GM18526 (cell line): ENCODE data around the gene TBX2.

Source experiments
- POLR2A ChIP-seq: IDR thresholded peaks from 3 replicates; pipeline ENCODE4 v1.6.1; 2011; ENCODE audit not compliant: insufficient read length; ENCODE audit errors: extremely low read depth

Gene TBX2

DNA sequence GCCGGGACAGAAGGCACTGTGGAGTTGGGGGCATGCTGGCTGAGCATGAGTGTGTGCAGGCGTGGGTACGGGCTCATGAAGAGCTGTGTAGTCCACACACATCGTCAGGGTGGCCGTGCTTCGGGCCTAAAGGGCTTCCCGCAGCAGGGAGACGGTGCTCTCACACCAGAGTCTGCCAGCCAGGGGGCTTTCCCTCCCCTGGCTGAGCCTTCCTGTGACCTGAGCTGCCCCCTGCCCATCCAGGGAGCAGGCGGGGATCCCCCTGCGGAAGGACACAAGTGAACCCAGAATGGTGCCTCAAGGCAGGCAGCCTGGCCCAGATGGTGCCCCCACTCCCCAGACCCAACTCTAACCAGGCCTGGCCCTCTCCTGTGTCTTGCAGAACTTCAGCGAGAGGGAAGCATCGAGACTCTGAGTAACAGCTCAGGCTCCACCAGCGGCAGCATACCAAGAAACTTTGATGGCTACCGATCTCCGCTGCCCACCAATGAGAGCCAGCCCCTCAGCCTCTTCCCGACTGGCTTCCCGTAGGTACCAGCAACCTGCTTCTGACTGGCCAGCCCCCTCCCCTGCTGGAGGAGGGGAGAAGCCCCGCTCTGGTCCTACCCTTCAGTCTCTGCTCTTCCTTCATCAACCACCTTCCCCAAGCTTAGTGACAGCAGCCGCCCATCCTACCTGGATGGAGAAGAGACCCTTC lies 7.9 kb upstream of the TBX2 start:
- no peak for TF ChIP-seq POLR2A

DNA sequence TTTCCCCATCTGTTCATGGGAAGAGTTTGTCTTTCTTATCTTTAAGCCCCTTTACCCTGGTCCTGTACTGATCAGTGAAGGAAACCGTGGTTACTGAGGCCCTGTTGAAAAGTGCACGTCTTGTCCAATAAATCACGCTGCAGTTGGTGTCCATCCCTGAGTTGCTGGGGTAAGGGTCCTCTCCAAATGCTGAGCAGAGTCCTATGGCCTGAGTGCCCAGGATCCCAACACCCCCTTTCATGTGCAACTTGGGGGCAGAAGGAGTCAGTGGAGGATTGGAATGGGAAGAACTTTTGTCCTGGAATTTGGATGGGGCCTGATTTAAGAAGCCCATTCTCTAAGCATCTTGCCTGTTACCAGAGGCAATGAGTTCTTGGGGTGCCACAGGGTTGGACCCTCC lies 7.0 kb upstream of the TBX2 start:
- no peak for TF ChIP-seq POLR2A

DNA sequence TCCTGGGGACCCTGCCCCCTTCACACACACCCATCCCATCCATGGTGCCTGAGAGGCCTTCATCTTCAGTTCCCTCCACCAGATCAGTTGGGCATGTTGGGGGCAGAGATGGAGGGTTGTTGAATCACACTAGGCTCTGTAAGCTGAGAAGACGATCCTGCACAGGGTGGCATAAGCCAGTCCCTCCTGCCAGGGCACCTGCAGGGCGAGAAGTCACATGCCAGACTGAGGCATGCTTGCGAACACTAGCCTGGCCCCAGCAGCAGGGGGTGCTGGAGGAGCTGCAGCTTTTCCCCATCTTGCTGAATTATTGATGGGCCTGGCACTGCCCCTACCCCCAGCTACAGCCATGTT lies 6.1 kb upstream of the TBX2 start:
- no peak for TF ChIP-seq POLR2A

DNA sequence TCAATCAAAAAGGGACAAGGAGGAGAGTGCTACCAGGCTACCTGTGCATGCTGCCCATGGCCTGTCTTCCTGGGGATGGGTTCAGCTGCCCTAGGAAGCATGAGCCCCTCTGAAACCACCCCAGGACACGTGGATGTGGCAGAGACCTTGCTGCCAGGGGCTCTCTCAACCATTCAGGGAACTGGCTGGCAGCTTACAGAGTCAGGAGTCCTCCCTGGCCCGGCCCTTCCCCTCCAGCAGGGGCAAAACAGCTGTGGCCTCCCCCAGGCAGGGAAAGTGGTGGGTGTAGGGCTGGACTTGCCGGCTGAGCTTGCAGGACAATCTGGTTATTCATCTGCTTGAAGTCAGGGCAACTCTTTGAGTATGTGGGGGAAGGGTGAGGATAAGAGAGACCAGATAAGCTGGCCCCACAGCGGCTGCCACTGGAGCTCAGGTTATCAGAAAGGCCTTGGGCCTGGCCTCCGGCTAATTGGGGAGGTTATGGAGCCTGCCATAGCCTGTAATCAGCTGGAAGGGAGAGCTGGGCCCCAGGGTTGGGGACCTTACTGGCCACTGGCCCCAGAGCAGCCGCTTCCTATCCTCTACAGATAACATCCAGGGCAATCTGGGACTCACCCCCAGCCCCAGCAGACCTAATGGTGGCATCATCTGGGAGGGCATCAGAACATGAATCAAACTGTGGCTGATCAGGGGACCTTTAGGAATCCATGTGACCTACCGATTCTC lies 5.6 kb upstream of the TBX2 start:
- no peak for TF ChIP-seq POLR2A

DNA sequence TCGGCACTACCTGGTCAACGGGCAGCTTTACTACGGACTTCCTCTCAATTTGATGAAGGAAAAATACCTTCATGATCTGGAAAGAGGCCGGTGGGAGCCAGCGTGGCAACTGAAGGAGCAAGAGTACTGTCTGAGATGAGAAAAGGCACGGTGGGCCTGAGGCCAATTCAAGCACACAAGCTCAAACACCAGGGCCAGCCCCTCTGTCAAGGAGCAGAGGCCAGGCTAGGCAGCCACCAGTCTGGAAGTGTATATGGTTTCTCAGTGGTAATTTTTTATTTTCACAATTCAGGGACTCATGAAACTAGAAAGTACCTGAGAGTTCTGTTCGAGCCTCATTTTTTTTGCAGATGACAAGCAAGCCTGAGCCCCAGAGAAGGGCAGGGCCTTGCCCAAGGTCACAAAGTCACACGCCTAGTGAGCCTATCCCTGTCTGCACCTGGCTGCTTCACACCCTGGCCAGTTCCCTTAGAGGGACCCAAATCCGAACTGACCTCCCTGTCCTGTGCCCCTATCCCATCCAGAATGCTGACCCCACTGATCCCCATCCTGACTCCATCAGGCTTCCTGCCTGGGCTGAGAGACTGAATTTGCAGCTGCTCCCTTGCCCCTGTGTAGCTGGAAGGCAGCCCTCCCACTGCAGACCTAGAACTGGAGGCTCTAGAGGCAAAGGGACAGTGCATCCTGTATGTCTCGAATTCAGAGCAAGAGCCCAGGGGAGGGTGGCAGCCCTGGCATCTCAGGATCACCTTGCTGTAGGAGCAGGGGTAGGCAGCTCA lies 4.8 kb upstream of the TBX2 start:
- no peak for TF ChIP-seq POLR2A

DNA sequence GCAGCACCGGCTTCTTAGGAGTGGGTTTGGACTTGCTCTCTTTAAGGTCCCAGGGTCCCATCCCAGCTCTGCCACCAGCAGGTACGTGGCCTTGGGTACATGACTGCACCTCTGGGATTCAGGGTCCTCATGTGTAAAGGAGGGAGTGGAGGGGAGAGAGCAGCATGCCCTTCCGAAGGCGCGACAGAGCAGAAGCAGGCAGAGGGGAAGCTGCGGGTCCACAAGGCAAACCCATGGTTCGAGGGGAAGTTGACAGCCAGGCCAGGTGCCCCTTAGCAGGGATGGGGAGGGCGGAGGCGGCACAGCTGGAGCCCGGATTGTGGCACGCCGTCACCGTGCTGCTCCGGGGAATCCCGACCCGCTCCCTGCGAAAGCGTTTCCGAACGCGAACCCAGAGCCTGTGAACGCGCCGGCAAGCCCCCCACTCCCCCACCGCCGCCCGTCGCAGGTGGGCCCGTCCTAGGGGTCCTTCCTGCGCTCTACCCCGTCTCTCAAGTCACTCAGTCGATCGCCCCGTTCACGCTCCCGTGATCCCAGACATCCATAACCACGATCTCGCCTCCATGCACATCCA lies 4.1 kb upstream of the TBX2 start:
- TF ChIP-seq POLR2A = no peak

DNA sequence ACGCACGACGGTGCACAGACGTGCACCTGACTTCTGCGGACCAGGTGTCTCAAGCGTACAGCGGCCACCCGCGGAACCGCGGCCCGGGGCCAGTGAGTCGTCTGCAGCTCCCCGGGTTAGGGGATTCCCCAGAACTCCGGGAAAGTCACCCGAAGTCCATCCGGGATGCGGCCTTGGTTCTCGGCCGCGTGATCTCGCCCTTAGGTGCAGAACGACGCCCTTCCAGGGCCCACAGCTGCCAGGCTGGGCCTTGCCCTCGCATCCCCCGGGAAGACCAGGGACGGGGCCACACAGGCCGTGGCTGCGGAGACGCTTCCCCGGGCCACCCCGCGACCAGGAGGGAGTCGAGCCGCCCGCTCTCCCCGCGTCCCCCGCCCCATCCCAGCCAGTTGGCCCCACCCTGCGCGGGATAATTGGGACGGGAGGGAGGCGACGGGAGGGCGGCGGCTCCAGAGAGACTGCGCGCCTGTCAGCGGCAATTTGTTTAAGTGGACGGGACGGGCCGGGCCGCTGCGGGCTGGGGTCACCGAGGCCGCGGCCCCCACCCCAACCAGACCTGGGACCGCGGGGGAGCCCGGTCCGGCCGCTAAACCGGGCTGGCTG lies 3.6 kb upstream of the TBX2 start:
- TF ChIP-seq POLR2A = no peak

DNA sequence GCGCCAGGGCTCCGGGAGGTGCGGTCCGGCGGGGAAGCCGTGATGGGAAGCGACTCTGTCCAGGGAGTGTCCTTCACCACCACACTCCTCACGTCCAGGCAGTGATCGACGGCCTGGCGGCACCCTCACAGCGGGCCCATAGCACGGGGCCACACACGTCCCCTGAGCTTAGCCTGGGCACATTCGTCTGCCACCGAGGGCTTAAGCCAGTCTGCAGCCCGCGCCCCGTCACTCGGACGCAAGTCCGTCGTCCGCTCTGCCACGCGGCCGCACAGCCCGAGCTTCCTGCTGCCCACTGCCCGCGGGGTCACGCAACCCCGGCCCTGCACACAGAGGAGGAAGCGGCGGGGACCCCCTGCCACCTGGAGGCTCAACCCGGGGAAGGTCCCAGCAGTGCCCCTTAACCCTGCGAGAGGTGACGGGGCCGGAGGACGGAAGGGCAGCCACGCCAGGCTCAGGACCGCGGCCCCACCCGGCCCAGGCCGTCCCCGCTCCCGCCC lies 3.0 kb upstream of the TBX2 start:
- no peak for TF ChIP-seq POLR2A

DNA sequence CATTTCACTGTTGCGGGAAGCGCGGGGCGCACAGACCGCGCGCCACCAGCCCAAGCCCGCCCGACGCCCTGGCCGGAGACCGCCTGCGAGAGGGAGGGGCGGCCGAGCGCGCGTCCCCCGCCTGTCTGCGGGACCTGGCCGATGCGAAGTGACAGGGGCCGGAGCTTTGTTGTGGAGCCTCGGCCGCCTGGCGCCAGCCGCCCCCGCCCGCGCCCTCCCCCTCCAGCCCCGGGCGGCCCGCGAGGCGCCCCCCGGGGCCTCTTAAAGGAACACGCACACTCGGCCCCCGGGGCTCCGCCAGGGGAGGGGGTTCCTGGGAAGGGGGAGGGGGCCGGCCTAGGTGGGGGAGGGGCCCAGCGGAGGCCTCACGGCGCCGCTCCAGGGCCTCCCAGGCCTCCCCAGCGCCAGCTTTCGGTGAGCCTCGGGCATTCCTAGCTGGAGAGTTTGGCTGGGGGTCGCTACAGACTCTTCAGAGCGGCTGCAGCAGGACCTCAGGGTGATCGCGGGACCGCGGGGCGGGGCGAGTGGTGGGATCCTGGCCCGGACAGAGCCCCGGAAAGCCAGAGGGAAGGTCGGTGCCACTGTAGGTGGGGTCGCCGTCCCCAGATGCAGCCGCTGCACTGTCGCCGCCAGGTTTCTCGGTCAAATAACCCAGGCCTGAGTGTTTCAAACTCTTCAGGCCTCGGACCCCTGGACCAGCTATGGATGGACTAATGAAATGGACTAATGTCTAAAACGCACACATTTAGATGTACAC lies 2.4 kb upstream of the TBX2 start:
- no peak for TF ChIP-seq POLR2A

DNA sequence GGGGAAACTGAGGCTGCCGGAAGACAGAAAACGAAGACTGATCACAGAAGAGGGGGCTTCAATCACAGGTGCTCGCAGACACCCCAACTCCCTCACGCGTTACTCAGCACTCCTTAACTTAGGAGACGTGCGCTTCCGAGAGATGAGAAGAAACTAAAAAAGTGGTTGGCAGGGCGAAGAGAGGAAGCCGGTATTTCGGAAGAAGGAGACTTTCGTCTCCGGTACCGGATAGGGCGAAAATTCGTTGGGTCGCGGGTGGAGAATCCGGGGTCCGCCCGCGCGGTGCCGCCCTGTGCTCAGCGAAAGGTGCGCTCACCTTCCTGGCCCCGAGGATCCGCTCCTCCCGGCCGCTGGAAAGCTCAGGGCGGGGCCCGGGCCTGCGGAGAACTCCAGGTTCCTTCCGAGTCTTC lies 917 bp upstream of the TBX2 start:
- no peak for TF ChIP-seq POLR2A

DNA sequence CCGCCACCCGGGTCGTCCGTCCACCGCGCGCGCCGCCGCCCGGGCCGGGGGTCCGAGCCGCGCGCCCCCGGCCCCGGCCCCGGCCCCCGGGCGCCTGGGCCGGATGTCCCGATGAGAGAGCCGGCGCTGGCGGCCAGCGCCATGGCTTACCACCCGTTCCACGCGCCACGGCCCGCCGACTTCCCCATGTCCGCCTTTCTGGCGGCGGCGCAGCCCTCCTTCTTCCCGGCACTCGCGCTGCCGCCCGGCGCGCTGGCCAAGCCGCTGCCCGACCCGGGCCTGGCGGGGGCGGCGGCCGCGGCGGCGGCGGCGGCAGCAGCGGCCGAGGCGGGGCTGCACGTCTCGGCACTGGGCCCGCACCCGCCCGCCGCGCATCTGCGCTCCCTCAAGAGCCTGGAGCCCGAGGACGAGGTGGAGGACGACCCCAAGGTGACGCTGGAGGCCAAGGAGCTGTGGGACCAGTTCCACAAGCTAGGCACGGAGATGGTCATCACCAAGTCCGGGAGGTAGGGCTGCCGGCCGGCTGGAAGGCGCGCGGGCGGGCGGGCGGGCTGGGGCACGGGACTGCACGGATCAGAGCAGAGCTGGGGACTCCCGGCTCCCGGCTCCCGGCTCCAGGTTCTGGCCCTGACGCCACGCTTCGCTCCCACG lies 548 bp downstream of the TBX2 start:
- TF ChIP-seq POLR2A = no peak

DNA sequence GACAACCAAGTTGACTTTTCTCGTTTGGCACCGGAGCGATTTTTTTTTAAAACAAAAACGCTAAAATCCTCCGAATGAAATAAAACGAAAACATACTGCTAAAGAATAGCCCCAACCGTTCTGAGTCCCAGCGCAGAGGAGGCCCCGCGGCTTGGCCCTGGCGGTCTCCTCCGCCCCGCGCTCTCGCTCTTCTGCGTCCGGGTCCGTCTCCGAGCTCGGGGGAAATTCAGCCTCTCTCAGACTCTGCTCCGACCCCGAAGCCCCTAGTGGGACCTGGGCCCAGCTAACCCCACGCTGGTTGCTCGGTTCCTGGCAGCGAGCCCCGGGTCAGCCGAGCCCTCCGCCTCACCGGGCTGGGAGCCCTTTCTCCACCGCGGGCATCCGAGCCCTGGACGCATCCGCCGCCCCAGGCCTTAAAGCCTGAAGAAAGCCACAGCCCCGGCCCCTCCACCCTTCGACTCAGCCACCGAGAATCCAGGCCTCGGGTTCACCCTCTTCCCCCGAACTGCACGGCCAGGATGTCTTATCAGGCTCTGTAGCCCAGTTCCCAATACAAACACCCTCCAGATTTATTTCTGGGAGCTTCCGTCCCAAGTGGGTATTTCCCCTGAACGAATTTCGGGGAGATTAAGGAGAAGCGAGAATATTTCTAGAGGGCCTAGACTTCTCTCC lies 1.2 kb downstream of the TBX2 start:
- TF ChIP-seq POLR2A = no peak

DNA sequence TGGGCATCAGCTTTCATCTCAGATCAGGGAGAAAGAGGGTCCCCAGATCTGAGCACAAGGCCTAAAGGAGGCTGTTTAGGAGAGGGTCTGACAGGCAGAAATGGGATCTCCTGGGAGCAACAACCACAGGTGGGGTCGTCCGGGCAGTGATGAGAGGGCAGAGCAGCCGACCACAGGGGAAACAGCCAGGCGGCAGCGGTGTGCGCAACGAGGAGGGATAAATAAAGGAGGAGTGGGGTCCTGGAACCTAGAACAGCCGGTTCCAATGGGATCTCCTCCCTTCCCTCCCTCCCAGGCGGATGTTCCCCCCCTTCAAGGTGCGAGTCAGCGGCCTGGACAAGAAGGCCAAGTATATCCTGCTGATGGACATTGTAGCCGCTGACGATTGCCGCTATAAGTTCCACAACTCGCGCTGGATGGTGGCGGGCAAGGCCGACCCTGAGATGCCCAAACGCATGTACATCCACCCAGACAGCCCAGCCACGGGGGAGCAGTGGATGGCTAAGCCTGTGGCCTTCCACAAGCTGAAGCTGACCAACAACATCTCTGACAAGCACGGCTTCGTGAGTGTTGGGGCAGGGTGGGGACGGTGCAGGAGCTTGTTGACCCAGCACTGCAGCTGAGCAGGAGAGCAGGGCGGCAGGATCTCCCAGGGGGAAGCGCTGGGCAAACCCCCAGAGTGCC lies 1.9 kb downstream of the TBX2 start:
- TF ChIP-seq POLR2A = no peak

DNA sequence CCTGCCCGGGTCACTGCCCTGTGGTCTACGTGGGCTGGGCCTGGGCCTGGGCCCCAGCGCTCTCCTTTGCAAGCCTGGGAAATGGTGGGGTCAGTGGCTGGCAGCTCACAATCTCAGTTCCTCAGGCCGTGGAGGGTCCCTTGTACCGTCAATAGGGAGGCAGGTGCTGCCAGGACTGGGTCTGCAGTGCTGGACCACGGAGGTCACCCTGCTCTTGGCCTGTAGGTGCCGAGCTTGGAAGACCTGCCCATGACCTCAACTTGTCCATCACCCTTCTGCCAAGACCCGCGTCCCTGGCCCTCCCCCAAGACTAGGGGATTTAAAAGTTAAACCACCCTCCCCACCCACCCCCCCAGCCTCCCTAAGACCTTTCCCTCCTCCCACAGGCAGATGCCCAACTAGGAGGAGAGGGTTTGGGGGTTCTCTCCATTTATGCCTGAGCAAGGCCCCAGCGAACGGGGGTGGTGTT lies 2.5 kb downstream of the TBX2 start:
- TF ChIP-seq POLR2A = no peak
